Stomach smooth muscle (tissue), 2 donors: ENCODE data around the gene SYT2.
A peak's percentile ranks its signal among the peaks of the same experiment; 100 is the strongest.
"Not testable (repeated sequence)": the region's sequence is repeated elsewhere in the genome, so short reads cannot be mapped to it uniquely, and the experiment has no call there.

Source experiments
- H3K27ac ChIP-seq: one replicate; pipeline ENCODE4 v1.7.0; 2013; ENCODE audit warnings: mild to moderate bottlenecking, low read length, inconsistent platforms
- H3K27me3 ChIP-seq, 2 donors: one replicate each; pipeline ENCODE4 v1.7.0; 2013; ENCODE audit warnings: low read length in 2 of 2; ENCODE audit not compliant: insufficient read depth in 2 of 2, control insufficient read depth in 1 of 2
- H3K36me3 ChIP-seq, 2 donors: one replicate each; pipeline ENCODE4 v1.7.0; 2013; ENCODE audit warnings: low read length in 2 of 2; ENCODE audit not compliant: control insufficient read depth in 2 of 2, insufficient read depth in 2 of 2
- H3K4me1 ChIP-seq: one replicate; pipeline ENCODE4 v1.7.0; 2013; ENCODE audit warnings: low read length; ENCODE audit not compliant: control insufficient read depth, insufficient read depth
- H3K4me3 ChIP-seq, 2 donors: one replicate each; pipeline ENCODE4 v1.7.0; 2013; ENCODE audit warnings: low read length in 2 of 2
- H3K9ac ChIP-seq, 2 donors: one replicate each; pipeline ENCODE4 v1.7.0; 2013; ENCODE audit warnings: low read length in 2 of 2, mild to moderate bottlenecking in 1 of 2
- H3K9me3 ChIP-seq, 2 donors: one replicate each; pipeline ENCODE4 v1.7.0; 2013; ENCODE audit warnings: low read length in 2 of 2; ENCODE audit not compliant: control insufficient read depth in 2 of 2
- donor health status: healthy.
- donor health status: Pancreatic carcinoma.

SYT2 gene

DNA sequence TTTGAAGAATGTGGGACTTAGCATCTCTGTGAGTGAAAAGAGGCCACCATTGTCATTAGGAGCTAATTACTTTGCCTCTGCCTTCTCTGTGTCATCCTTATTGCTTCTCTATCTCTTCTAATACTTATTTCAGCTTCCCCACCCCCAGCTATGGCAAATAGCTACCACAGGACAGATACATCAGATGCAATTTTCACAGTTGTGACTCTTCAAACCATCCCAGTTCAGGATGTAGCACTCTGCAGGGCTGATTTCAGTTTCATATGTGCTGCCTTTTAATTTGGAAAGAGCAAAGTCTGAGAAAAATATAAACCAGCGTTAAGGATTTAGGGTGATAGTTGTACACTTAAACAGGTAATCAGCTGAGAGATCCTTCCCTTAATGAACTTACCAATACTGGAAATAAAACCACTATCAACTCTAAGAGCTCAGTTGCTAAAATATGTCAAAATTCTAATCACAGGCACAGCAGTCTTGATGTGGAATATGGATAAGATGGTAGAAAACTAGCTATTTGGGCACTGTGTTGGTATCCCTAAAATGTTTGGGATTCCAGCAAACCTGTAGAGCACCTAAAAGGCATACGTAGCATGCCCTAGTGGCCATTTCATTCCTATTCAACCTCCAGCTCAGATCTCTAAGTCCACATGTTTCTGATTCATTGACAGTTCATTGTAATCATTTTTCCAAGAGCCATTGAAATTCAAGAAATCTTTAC, 148.4 kb downstream of the SYT2 start:
- H3K9me3 ChIP-seq, result no peaks in the 10 kb centered on the region
- peak overlapping the region in 1 of 2 donors; percentile 14 for H3K9ac ChIP-seq
- H3K27me3 ChIP-seq, result no peaks in the 10 kb centered on the region
- H3K27ac ChIP-seq, result peak overlapping the region; percentile 85
- H3K36me3 ChIP-seq, result peaks cover 17 to 29% of the 10 kb centered on the region in 2 donors
- H3K4me3 ChIP-seq, result no peak overlapping the region
- H3K4me1 ChIP-seq, result peaks cover 45% of the 10 kb centered on the region

- no peak overlapping the region for H3K9ac ChIP-seq
- peaks cover 46% of the 10 kb centered on the region for H3K4me1 ChIP-seq
- no peak overlapping the region for H3K27ac ChIP-seq
- H3K27me3 ChIP-seq, result no peaks in the 10 kb centered on the region
- peaks cover 17 to 28% of the 10 kb centered on the region in 2 donors for H3K36me3 ChIP-seq
- no peaks in the 10 kb centered on the region for H3K9me3 ChIP-seq
- H3K4me3 ChIP-seq, result no peak overlapping the region
These were observed 149.0 kb downstream of the SYT2 start for GRCh38 chr1:202561240-202561639.

- not testable (repeated sequence) for H3K27ac ChIP-seq, H3K9ac ChIP-seq, H3K4me3 ChIP-seq, H3K36me3 ChIP-seq, H3K9me3 ChIP-seq, H3K27me3 ChIP-seq
- H3K4me1 ChIP-seq, result peaks cover 34% of the 10 kb centered on the region
These were observed 152.6 kb downstream of the SYT2 start for GRCh38 chr1:202557662-202558061.

DNA sequence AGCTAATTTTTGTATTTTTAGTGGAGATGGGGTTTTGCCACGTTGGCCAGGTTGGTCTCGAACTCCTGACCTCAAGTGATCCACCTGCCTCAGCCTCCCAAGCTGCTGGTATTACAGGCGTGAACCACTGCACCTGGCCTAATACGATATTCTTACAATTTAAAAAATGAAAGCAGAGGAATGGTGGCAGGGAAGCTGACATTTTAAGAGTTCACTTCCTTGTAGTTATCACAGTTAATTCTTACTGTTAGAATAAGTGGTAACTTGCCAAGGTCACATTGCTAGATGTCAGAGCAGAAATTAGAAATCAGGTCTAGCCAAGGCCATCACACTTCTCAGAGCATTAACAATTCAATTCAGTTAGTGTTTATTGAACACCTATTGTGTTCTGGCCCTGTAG, 154.2 kb downstream of the SYT2 start:
- H3K4me1 ChIP-seq, result peaks cover 29% of the 10 kb centered on the region
- not testable (repeated sequence) for H3K36me3 ChIP-seq, H3K9me3 ChIP-seq, H3K27me3 ChIP-seq, H3K9ac ChIP-seq, H3K4me3 ChIP-seq, H3K27ac ChIP-seq

DNA sequence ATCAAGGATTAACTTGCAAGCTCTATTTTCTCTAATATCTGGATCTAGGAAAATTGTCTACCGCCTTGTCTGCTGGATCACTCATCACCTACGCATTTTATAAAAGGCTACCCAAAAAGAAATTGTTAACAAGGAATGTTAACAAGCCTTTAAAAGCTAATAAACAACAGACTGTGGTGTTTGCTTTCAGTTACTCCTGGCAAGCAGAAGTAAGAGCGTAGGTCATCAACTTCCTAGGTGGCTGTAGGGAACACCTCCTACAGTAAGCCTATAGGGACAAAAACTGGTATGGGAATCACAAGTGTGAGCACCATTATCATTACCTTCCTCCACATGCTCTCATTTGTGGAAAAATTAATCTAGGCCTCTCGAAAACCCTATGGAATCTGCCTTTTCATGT, 155.6 kb downstream of the SYT2 start:
- Histone ChIP-seq H3K27ac (peak overlapping the region; percentile 37), H3K4me1 (peaks cover 34% of the 10 kb centered on the region)

DNA sequence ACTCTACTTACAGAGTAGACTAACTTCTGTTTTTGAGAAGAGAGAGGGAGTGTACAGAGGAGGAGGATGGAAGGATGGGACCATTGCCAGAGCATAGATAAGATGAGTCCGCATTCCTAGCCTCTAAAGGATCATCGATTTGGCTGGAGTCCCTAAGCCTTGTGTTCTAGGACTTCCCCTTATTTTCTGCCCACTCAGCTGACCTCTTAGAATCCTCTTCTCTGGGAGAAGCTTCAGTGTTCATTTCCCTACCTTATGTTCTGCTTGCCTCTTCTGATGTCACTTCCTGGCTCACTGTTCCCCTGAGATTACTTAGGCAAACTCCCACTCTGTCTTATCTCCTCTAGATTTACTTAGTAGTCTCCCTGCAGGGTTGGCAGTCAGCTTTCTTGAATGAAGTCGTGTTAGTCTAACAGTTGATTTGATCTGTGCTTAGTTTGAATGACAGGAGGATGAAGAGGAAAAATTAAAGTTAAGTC, 156.7 kb downstream of the SYT2 start:
- Histone ChIP-seq H3K27ac (peak overlapping the region; percentile 77), H3K9ac (peak overlapping the region in 1 of 2 donors; percentile 13), H3K4me1 (peaks cover 41% of the 10 kb centered on the region), H3K27me3 (no peaks in the 10 kb centered on the region), H3K9me3 (no peaks in the 10 kb centered on the region), H3K4me3 (peak overlapping the region; percentile 22 to 27), H3K36me3 (no peaks in the 10 kb centered on the region)

More for the DNA sequence above, 155.6 kb downstream of the SYT2 start:
- H3K9ac ChIP-seq, H3K27me3 ChIP-seq, H3K36me3 ChIP-seq, H3K9me3 ChIP-seq: not testable (repeated sequence)
- H3K4me3 ChIP-seq, result peak overlapping the region in 1 of 2 donors; percentile 35

GRCh38 chr1:202553078-202553477, 157.2 kb downstream of the SYT2 start:
- not testable (repeated sequence) for H3K9ac ChIP-seq, H3K9me3 ChIP-seq, H3K27me3 ChIP-seq, H3K36me3 ChIP-seq
- H3K4me1 ChIP-seq, result peaks cover 46% of the 10 kb centered on the region
- peak overlapping the region; percentile 77 for H3K27ac ChIP-seq
- peak overlapping the region in 1 of 2 donors; percentile 17 for H3K4me3 ChIP-seq

DNA sequence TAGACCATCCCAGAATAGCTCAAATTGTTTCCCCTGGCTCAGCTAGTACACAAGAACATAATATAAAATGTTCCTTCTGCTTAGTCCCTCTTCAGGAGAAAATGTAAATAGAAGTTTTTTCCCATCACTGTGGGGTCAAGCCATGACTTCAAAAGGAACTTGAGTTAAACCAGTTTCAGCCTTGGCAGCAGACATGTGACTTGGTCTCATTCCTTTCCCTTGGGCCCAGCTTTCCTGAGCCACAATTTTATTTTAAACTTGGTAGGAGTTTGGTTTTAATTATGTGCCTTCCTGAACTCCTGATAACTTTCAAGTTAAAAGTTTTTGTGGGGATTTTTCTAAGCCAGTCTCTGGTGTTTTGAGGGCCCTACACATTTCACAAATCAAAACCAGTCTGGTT, 157.6 kb downstream of the SYT2 start:
- not testable (repeated sequence) for H3K9ac ChIP-seq, H3K36me3 ChIP-seq, H3K27me3 ChIP-seq, H3K9me3 ChIP-seq
- peak overlapping the region in 1 of 2 donors; percentile 17 for H3K4me3 ChIP-seq
- H3K27ac ChIP-seq, result peak overlapping the region; percentile 77
- peaks cover 47% of the 10 kb centered on the region for H3K4me1 ChIP-seq

- peak overlapping the region in 1 of 2 donors; percentile 45 for H3K9ac ChIP-seq
- H3K27me3 ChIP-seq, result no peaks in the 10 kb centered on the region
These were observed 158.6 kb downstream of the SYT2 start for GRCh38 chr1:202551683-202552082.

GRCh38 chr1:202550088-202550487, 160.2 kb downstream of the SYT2 start:
- Histone ChIP-seq H3K27ac (peak overlapping the region; percentile 80), H3K4me3 (peak overlapping the region in 1 of 2 donors; percentile 15), H3K4me1 (peaks cover 35% of the 10 kb centered on the region), H3K9ac (peak overlapping the region; percentile 7 to 50)
- not testable (repeated sequence) for H3K27me3 ChIP-seq, H3K36me3 ChIP-seq, H3K9me3 ChIP-seq

More at GRCh38 chr1:202551683-202552082, 158.6 kb downstream of the SYT2 start:
- H3K4me1 ChIP-seq, result peaks cover 38% of the 10 kb centered on the region
- no peaks in the 10 kb centered on the region for H3K36me3 ChIP-seq
- no peaks in the 10 kb centered on the region for H3K9me3 ChIP-seq
- peak overlapping the region; percentile 77 for H3K27ac ChIP-seq
- H3K4me3 ChIP-seq, result peak overlapping the region; percentile 3 to 43

DNA sequence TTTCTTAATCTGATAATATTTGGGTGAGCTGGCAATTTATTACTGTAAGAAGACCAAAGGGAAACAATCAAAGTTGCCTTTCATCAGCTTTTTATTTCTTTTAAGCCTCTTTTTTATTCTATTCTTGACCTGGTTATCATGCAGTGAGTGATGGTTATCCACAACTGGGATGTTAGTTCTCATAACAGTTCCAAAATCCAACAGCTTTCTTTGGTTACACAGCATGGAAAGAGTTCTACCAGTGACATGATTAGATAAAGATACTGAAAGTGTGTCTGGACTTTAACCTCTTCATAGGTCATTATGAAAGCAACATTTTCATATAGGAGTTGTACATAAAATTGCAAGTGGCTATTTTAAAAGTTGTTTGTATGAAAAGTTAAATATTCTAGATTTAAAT, 163.0 kb downstream of the SYT2 start:
- Histone ChIP-seq H3K9me3 (no peaks in the 10 kb centered on the region), H3K4me1 (peaks cover 30% of the 10 kb centered on the region), H3K4me3 (peak overlapping the region in 1 of 2 donors; percentile 40), H3K27ac (no peak overlapping the region), H3K27me3 (no peaks in the 10 kb centered on the region), H3K36me3 (no peaks in the 10 kb centered on the region), H3K9ac (no peak overlapping the region)
